Liver (tissue), 9 donors: ENCODE results near the gene DNAJC5G. TPM values are rescaled to one million over a fixed set of nuclear protein-coding genes. Genes with fewer than 3 reads are reported as not detected.
A peak's percentile ranks its signal among the peaks of the same experiment; 100 is the strongest.

Experiments
- DNase-seq: peaks from one replicate; pipeline ENCODE4 v3.0.0-alpha.2; 2017; ENCODE audit warnings: low spot score
- H3K27ac ChIP-seq, 2 donors: one replicate each; pipeline ENCODE4 v1.7.0; 2013; ENCODE audit warnings: inconsistent platforms in 2 of 2, low read length in 2 of 2, control low read depth in 1 of 2, low read depth in 1 of 2, mild to moderate bottlenecking in 1 of 2
- H3K27me3 ChIP-seq, 4 donors: one replicate each; pipeline versions ENCODE4 v1.6.1 to v1.7.0; 2013; ENCODE audit warnings: low read length in 3 of 4, inconsistent platforms in 1 of 4, mild to moderate bottlenecking in 1 of 4, moderate library complexity in 1 of 4; ENCODE audit not compliant: control insufficient read depth in 4 of 4, insufficient read depth in 4 of 4
- H3K36me3 ChIP-seq, 4 donors: one replicate each; pipeline versions ENCODE4 v1.6.1 to v1.7.0; 2013; ENCODE audit warnings: low read length in 3 of 4, mild to moderate bottlenecking in 3 of 4, low read depth in 1 of 4, moderate library complexity in 1 of 4; ENCODE audit not compliant: control insufficient read depth in 4 of 4, insufficient read depth in 3 of 4
- H3K4me1 ChIP-seq, 4 donors: one replicate each; pipeline versions ENCODE4 v1.6.1 to v1.7.0; 2013; ENCODE audit warnings: low read length in 3 of 4, mild to moderate bottlenecking in 3 of 4, moderate library complexity in 1 of 4; ENCODE audit not compliant: control insufficient read depth in 4 of 4, insufficient read depth in 4 of 4
- H3K4me3 ChIP-seq, 3 donors: one replicate each; pipeline versions ENCODE4 v1.6.1 to v1.7.0; 2013; ENCODE audit warnings: low read length in 3 of 3, control low read depth in 1 of 3, low read depth in 1 of 3, mild to moderate bottlenecking in 1 of 3
- H3K9ac ChIP-seq, 2 donors: one replicate each; pipeline ENCODE4 v1.7.0; 2013; ENCODE audit warnings: low read length in 2 of 2, mild to moderate bottlenecking in 2 of 2, moderate library complexity in 2 of 2, control low read depth in 1 of 2, low read depth in 1 of 2
- H3K9me3 ChIP-seq, 4 donors: one replicate each; pipeline versions ENCODE4 v1.6.1 to v1.7.0; 2013; ENCODE audit warnings: low read length in 3 of 4; ENCODE audit not compliant: control insufficient read depth in 4 of 4
- ATF3 ChIP-seq: IDR thresholded peaks from 2 replicates; pipeline ENCODE4 v1.6.1; 2016; ENCODE audit warnings: antibody characterized with exemption
- EGR1 ChIP-seq, 2 donors: IDR thresholded peaks; 2 replicates each; pipeline ENCODE4 v1.6.1; 2016 to 2018; ENCODE audit warnings: antibody characterized with exemption in 2 of 2, low read depth in 2 of 2
- FOXA1 ChIP-seq: IDR thresholded peaks from 2 replicates; pipeline ENCODE4 v1.6.1; 2016; ENCODE audit warnings: antibody characterized with exemption
- FOXA2 ChIP-seq: IDR thresholded peaks from 2 replicates; pipeline ENCODE4 v1.6.1; 2016; ENCODE audit warnings: antibody characterized with exemption
- HNF4G ChIP-seq: IDR thresholded peaks from 2 replicates; pipeline ENCODE4 v1.6.1; 2016; ENCODE audit warnings: antibody characterized with exemption
- MAX ChIP-seq: IDR thresholded peaks from 2 replicates; pipeline ENCODE4 v1.6.1; 2016; ENCODE audit warnings: antibody characterized with exemption
- RAD21 ChIP-seq, 2 donors: IDR thresholded peaks; 2 replicates each; pipeline ENCODE4 v1.6.1; 2016; ENCODE audit warnings: antibody characterized with exemption in 2 of 2, mild to moderate bottlenecking in 2 of 2
- REST ChIP-seq: IDR thresholded peaks from 2 replicates; pipeline ENCODE4 v1.6.1; 2016; ENCODE audit warnings: antibody characterized with exemption, mild to moderate bottlenecking
- RXRA ChIP-seq, 2 donors: IDR thresholded peaks; 2 replicates each; pipeline ENCODE4 v1.6.1; 2017 to 2018; ENCODE audit warnings: antibody characterized with exemption in 2 of 2, mild to moderate bottlenecking in 1 of 2
- SP1 ChIP-seq: IDR thresholded peaks from 2 replicates; pipeline ENCODE4 v1.6.1; 2018; ENCODE audit warnings: antibody characterized with exemption, mild to moderate bottlenecking
- TAF1 ChIP-seq: conservative IDR thresholded peaks from 2 replicates; pipeline ENCODE4 v1.6.1; 2016; ENCODE audit warnings: antibody characterized with exemption, mild to moderate bottlenecking
- YY1 ChIP-seq: IDR thresholded peaks from 2 replicates; pipeline ENCODE4 v1.6.1; 2016; ENCODE audit warnings: antibody characterized with exemption, mild to moderate bottlenecking
- WGBS: extraction: QIAGEN DNeasy Blood & Tissue Kit; methylation state at CpG from one replicate; pipeline ENCODE4 v1.1.7; 2013; 5-methylcytosine and 5-hydroxymethylcytosine counted together
- polyA plus RNA-seq, 2 donors: library from polyadenylated mRNA; stranded (reverse) in 1 of 2; unstranded in 1 of 2; fragments of 200-250 nt in 1 of 2; fragments of >200 nt in 1 of 2; fragmentation: Nextera tagmentation in 1 of 2; extraction: Ambion mirVana in 1 of 2; gene quantifications; one replicate each; pipeline versions ENCODE4 v1.2.1 to v1.2.3, GENCODE V29; 2013 to 2015
- total RNA-seq, 2 donors: library from RNA; depleted of rRNA; stranded (reverse); fragments of >200 nt; gene quantifications; one replicate each; pipeline ENCODE4 v1.2.3, GENCODE V29; 2014
- TF ChIP-seq, protein P1 (sequence below): IDR thresholded peaks from 2 replicates; pipeline ENCODE4 v1.6.1; 2016; ENCODE audit warnings: antibody characterized with exemption
- TF ChIP-seq, protein P2 (sequence below): fragments of 150-350 bp; IDR thresholded peaks from 2 replicates; pipeline ENCODE4 v1.5.1; 2017; ENCODE audit warnings: improper control_type of control experiment, low read depth, low read length; ENCODE audit not compliant: missing input control
- donor health status: healthy.
- donor health status: healthy.
- donor health status: healthy.
- donor health status: healthy.
- donor health status: healthy.

DNAJC5G gene
- total and polyA plus RNA-seq, 4 donors: not detected

DNA sequence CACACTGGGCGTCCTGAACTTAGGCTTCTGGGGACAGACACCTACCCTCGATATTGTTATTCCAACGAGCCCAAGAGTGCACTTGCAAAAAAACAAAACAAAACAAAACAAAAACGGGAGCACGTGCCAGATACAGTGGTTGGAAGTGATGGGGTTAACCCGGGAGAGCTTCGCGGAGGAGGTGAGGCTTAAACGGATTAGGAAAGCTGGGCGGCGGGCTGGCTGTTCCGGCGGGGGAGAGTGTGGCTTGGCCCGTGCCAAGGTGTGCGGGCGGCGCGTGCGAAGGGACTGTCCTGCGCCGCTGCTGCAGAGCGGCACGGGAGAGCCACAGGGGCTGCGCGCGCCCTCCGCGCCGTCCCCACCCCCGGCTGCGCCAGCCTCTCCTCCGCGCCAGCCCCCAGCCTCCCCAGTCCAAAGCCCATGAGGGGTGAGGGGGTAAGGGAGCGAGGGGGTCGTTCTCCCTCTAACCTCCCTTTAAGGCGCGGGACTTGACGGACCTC is 10.9 kb upstream of the DNAJC5G start:
- no peak for DNase-seq
- H3K4me3 ChIP-seq: peak overlapping the region in 1 of 3 donors; percentile 25
- peaks cover 0 to 22% (median 4%) of the 10 kb centered on the region in 4 donors for H3K27me3 ChIP-seq
- no peak overlapping the region for H3K27ac ChIP-seq
- TF ChIP-seq YY1 (no peak), EGR1 (IDR thresholded peaks at IDR 0.05; ENCODE audit: low read depth in 2 of 2) (no peak), SP1 (no peak), MAX (no peak), REST (no peak), FOXA2 (no peak), ATF3 (no peak), FOXA1 (no peak), RXRA (IDR thresholded peaks at IDR 0.05) (no peak), HNF4G (no peak)
- TF ChIP-seq, protein P1, sequence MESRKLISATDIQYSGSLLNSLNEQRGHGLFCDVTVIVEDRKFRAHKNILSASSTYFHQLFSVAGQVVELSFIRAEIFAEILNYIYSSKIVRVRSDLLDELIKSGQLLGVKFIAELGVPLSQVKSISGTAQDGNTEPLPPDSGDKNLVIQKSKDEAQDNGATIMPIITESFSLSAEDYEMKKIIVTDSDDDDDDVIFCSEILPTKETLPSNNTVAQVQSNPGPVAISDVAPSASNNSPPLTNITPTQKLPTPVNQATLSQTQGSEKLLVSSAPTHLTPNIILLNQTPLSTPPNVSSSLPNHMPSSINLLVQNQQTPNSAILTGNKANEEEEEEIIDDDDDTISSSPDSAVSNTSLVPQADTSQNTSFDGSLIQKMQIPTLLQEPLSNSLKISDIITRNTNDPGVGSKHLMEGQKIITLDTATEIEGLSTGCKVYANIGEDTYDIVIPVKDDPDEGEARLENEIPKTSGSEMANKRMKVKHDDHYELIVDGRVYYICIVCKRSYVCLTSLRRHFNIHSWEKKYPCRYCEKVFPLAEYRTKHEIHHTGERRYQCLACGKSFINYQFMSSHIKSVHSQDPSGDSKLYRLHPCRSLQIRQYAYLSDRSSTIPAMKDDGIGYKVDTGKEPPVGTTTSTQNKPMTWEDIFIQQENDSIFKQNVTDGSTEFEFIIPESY: no peak
- TF ChIP-seq, protein P2, sequence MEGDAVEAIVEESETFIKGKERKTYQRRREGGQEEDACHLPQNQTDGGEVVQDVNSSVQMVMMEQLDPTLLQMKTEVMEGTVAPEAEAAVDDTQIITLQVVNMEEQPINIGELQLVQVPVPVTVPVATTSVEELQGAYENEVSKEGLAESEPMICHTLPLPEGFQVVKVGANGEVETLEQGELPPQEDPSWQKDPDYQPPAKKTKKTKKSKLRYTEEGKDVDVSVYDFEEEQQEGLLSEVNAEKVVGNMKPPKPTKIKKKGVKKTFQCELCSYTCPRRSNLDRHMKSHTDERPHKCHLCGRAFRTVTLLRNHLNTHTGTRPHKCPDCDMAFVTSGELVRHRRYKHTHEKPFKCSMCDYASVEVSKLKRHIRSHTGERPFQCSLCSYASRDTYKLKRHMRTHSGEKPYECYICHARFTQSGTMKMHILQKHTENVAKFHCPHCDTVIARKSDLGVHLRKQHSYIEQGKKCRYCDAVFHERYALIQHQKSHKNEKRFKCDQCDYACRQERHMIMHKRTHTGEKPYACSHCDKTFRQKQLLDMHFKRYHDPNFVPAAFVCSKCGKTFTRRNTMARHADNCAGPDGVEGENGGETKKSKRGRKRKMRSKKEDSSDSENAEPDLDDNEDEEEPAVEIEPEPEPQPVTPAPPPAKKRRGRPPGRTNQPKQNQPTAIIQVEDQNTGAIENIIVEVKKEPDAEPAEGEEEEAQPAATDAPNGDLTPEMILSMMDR: no peak
- no peaks in the 10 kb centered on the region for H3K36me3 ChIP-seq
- H3K9me3 ChIP-seq: no peaks in the 10 kb centered on the region
- H3K9ac ChIP-seq: no peak overlapping the region
- peaks cover 10 to 35% (median 22%) of the 10 kb centered on the region in 4 donors for H3K4me1 ChIP-seq
- 3% methylated on average over 38 of the region's 38 CpGs for whole genome bisulfite sequencing

GRCh38 chr2:27264753-27265535 is 10.3 kb upstream of the DNAJC5G start:
- Histone ChIP-seq H3K9me3 (no peaks in the 10 kb centered on the region), H3K36me3 (no peaks in the 10 kb centered on the region), H3K27ac (no peak overlapping the region), H3K9ac (no peak overlapping the region), H3K27me3 (peaks cover 0 to 18% (median 4%) of the 10 kb centered on the region in 4 donors), H3K4me1 (peaks cover 10 to 35% (median 22%) of the 10 kb centered on the region in 4 donors), H3K4me3 (peak overlapping the region in 1 of 3 donors; percentile 25)
- TF ChIP-seq RAD21 (IDR thresholded peaks at IDR 0.05): peak in 1 of 2 donors; percentile 33
- TF ChIP-seq TAF1: no peak
- TF ChIP-seq, protein P2: peak; percentile 27
- DNase-seq: peak; percentile 55
- 7% methylated on average over 56 of the region's 56 CpGs for WGBS
